Mucosa of rectum (tissue), 2 donors: ENCODE measurements around the gene YPEL1.
"Not testable (repeated sequence)": the region's sequence is repeated elsewhere in the genome, so short reads cannot be mapped to it uniquely, and the experiment has no call there.

Source experiments
- H3K27ac ChIP-seq, 2 donors: one replicate each; pipeline ENCODE4 v1.7.0; 2013; ENCODE audit warnings: inconsistent platforms in 2 of 2, low read depth in 2 of 2, low read length in 2 of 2
- H3K27me3 ChIP-seq, 2 donors: one replicate each; pipeline ENCODE4 v1.7.0; 2013; ENCODE audit warnings: low read length in 2 of 2; ENCODE audit not compliant: control insufficient read depth in 2 of 2, insufficient read depth in 2 of 2
- H3K36me3 ChIP-seq, 2 donors: one replicate each; pipeline ENCODE4 v1.7.0; 2013; ENCODE audit warnings: low read length in 2 of 2; ENCODE audit not compliant: control insufficient read depth in 2 of 2, insufficient read depth in 2 of 2
- H3K4me1 ChIP-seq, 2 donors: one replicate each; pipeline ENCODE4 v1.7.0; 2013; ENCODE audit warnings: low read length in 2 of 2, mild to moderate bottlenecking in 1 of 2; ENCODE audit not compliant: control insufficient read depth in 2 of 2, insufficient read depth in 2 of 2
- H3K4me3 ChIP-seq, 2 donors: one replicate each; pipeline ENCODE4 v1.7.0; 2013; ENCODE audit warnings: low read length in 2 of 2
- H3K9ac ChIP-seq, 2 donors: one replicate each; pipeline ENCODE4 v1.7.0; 2013; ENCODE audit warnings: low read length in 2 of 2, low read depth in 1 of 2, mild to moderate bottlenecking in 1 of 2
- H3K9me3 ChIP-seq, 2 donors: one replicate each; pipeline ENCODE4 v1.7.0; 2013; ENCODE audit warnings: low read length in 2 of 2; ENCODE audit not compliant: control insufficient read depth in 2 of 2
- donor health status: healthy.
- donor health status: Normal muscosa, but diverticular disease.

The YPEL1 gene

DNA sequence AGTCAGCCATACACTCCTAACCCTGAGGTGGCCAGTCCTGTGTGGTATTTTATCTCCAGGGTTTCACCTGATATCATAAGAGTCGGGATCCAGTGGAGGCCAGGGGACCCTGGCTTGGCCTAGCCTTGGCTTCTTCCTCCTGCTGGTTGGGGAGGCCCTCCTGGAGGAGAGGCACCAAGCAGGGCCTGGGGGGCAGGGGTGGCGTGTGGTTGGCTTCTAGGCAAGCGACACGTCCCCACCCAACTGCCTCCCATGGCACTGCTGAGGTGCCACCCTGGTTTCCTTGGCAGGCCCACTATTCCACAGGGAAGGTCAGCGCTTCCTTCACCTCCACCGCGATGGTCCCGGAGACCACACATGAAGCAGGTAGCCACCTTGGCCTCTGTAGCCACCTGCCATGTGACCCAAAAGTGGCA, 49.4 kb downstream of the YPEL1 start:
- Histone ChIP-seq H3K4me3 (no peak overlapping the region), H3K36me3 (peaks cover 53 to 61% of the 10 kb centered on the region in 2 donors), H3K9ac (no peak overlapping the region), H3K27me3 (no peaks in the 10 kb centered on the region), H3K9me3 (no peaks in the 10 kb centered on the region), H3K4me1 (peaks cover 0 to 3% of the 10 kb centered on the region in 2 donors), H3K27ac (no peak overlapping the region)

DNA sequence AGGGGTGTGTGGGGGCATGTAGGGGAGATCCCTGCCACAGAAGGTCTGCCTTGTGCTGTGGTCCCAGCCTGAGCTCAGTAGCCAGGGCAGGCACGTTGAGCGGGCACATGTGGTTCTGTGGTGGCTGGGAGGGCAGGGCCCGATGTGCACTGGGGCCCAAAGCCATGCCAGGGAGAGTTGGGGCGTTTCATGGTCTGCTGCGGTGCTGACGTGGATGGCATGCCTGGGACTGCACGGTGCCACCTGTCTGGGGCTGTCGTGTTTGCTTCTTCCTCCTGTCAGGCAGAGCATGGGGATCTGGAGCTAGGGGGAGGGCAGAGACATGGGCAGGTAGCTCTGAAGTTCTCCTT, 50.5 kb downstream of the YPEL1 start:
- peaks cover 55 to 61% of the 10 kb centered on the region in 2 donors for H3K36me3 ChIP-seq
- peaks cover 0 to 3% of the 10 kb centered on the region in 2 donors for H3K4me1 ChIP-seq
- H3K4me3 ChIP-seq, result no peak overlapping the region
- H3K9ac ChIP-seq, result no peak overlapping the region
- H3K9me3 ChIP-seq, result no peaks in the 10 kb centered on the region
- H3K27me3 ChIP-seq, result no peaks in the 10 kb centered on the region
- no peak overlapping the region for H3K27ac ChIP-seq

DNA sequence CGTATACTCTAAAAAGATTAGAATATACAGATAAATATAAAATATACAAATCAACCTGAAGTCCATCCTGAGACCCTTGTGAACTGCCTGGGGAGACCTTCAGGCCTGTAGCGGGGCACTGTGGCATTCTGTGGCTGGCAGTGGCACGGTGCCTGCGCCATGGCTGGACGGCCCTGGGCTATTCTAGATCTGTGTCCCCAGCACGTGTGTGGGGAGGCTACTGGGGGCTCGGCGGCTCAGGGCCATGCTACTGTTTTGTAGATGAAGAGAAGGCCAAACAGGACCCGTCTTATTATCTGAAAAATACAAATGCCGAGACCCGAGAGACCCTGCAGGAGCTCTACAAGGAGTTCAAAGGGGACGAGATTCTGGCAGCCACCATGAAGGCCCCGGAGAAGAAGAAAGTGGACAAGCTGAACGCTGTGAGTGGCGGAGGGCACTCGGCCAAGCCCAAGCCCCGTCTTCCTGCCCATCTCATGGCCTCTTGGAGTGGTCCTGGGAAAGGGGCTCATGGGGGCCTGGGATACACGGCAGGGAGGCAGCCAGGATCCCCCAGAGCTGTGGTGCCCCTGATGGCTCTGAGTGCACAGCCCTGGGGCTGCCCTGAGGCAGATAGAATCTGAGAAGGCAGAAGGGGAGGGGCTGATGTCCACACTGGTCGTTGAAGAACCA, 51.0 kb downstream of the YPEL1 start:
- H3K4me3 ChIP-seq, result no peak overlapping the region
- H3K27me3 ChIP-seq, result no peaks in the 10 kb centered on the region
- no peaks in the 10 kb centered on the region for H3K4me1 ChIP-seq
- peaks cover 52 to 56% of the 10 kb centered on the region in 2 donors for H3K36me3 ChIP-seq
- H3K9me3 ChIP-seq, result no peaks in the 10 kb centered on the region
- no peak overlapping the region for H3K27ac ChIP-seq
- H3K9ac ChIP-seq, result no peak overlapping the region

DNA sequence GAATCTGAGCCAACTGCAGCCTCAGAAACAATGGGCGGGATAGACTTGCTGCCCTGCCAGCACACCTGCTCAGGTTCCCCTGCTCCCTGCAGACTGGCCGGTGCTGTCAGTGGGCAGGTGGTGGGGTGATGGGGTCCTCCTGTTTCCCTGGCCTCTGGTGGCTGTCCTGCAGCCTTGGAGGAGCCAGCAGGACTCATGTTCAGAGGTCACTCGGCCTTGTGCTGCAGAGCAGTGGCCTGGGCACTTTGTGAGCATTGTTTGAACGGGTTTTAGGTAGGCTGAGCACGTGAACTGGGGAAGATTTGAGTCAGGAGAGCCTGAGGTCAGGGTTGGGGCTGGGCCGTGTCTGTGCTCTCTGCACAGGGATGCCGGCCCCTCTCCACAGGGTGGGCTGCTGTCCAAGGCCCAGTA, 52.2 kb downstream of the YPEL1 start:
- Histone ChIP-seq H3K9ac (no peak overlapping the region), H3K4me3 (no peak overlapping the region), H3K36me3 (peaks cover 45 to 54% of the 10 kb centered on the region in 2 donors), H3K27me3 (no peaks in the 10 kb centered on the region), H3K27ac (no peak overlapping the region), H3K4me1 (no peaks in the 10 kb centered on the region), H3K9me3 (no peaks in the 10 kb centered on the region)

DNA sequence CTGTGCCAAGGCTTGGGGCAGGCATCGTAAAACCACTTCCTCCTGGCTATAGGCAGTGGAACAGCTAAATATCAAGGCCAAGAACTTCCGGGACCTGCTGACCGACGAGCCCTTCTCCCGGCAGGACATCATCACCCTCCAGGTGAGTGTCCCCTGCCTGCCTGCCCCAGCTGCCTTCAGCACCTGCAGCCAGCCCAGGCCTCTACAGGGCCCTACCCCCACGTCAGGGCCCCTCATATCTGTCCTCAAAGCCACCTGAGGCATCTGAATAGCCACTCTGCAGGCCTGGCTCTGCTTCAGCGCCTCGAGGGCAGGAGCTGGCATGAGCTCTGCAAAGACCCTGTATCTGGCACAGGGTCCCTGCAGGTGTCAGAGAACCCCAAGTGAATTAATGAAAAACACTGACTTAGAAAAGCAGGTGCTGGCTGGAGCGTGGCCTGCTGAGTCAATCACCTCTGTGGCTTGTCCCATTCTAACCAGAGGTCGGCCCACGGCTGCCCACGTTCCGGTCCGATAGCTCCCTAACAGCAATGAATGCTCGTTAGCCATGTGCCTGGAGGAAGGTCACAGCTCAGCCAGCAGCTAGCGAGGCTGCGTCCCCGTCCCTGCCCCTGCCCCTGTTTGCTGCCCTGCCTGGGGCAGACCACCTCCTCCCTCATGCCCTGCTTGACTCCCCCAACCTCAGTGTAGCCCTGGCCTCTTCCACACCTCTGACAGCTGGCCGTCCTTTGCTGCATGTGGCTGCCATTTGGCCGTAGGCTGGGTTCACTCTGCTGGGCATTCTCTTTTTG, 53.0 kb downstream of the YPEL1 start:
- Histone ChIP-seq H3K27me3 (no peaks in the 10 kb centered on the region), H3K4me3 (no peak overlapping the region), H3K9ac (no peak overlapping the region)

DNA sequence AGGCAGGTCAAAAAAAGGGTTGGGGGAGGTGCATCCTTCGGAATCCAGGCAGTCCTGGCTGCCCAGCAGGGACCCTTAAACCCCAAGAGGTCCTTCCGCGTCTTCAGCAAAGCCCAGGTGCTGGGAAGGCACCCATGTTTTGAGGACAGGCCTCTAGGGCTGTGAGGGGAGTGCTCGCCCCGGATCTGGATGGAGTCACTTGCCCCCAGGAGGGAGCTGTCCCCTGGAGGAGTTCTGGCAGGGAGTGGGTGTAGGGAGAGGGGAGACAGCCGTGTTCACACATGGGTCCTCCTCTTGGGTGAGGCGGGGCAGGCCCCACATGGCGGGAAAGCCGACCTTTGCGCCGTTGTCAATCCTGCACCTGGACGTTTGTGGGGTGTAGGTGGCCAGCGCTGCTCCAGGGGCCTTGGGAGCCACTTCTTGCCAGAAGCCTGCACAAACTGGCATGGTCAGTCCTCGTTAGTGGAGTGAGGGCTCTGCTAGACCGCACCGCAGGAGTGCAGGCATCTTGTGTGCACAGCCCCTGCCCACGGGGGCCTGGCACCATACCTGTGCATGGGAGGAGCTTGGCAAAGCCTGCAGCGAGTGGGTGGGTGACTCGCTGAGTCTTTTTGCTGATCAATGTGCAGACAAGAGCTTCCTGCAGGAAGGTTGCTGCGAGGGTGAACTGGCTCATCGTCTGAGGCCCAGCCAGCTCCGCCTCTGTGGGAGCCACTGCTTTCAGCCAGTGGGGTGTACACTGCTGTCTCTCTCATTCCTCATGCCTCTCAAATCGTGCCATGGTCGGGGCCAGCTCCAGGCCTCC, 53.8 kb downstream of the YPEL1 start:
- Histone ChIP-seq H3K9ac (no peak overlapping the region), H3K4me1 (no peaks in the 10 kb centered on the region), H3K27ac (no peak overlapping the region), H3K4me3 (no peak overlapping the region), H3K9me3 (no peaks in the 10 kb centered on the region), H3K36me3 (peaks cover 40 to 45% of the 10 kb centered on the region in 2 donors), H3K27me3 (no peaks in the 10 kb centered on the region)

More for the DNA sequence above, 53.0 kb downstream of the YPEL1 start:
- Histone ChIP-seq H3K36me3 (peaks cover 45 to 51% of the 10 kb centered on the region in 2 donors), H3K4me1 (no peaks in the 10 kb centered on the region), H3K9me3 (no peaks in the 10 kb centered on the region), H3K27ac (no peak overlapping the region)

DNA sequence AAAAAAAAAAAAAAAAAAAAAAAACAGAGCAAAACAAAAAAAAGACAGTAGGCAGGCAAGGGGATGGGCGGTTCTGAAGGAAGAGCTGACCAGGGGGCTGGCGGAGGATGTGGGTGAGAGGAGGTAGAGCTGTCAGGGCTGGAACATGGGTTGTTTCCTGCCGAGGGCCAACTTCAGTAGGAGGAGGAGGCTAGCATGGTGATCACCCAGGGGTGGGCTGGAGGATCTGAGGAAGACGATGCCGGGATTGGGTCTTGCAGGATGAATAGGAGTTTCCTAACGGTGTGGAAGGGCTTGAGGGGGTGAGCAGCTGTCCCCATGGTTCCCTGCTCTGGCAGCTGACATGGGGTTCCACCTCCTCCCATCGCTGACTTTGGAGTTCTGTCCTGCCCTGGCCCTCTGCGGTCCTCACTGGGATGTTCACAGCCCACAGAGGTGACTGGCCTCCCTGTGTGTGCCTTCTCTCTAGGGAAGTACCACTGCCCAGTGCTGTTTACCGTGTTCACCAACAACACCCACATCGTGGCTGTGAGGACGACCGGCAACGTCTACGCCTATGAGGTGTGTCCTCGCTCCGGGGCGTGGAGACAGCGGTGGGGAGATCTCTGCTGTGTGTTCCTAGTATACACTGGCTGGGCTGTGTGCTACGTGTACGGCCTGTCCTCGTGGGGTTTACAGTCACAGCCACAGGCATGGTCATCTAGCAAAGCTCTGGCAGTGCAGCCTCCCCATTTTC, 54.6 kb downstream of the YPEL1 start:
- Histone ChIP-seq H3K4me1 (no peaks in the 10 kb centered on the region), H3K9me3 (no peaks in the 10 kb centered on the region), H3K36me3 (peaks cover 34 to 38% of the 10 kb centered on the region in 2 donors), H3K4me3 (no peak overlapping the region), H3K27me3 (no peaks in the 10 kb centered on the region), H3K27ac (no peak overlapping the region), H3K9ac (no peak overlapping the region)

DNA sequence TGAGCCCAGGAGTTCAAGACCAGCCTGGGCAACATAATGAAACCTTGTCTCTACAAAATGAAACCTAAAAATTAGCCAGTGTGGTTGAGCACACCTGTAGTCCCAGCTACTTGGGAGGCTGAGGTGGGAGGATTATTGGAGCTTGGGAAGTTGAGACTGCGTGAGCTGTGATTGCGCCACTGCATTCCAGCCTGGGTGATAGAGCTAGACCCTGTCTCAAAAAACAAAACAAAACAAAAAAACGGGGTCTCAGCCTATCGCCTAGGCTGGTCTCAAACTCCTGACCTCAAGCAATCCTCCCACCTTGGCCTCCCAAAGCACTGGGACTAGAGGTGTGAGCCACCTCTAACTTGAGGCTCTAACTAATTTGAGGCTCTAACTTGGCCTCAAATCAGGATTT, 56.2 kb downstream of the YPEL1 start:
- no peak overlapping the region for H3K27ac ChIP-seq
- peaks cover 38 to 41% of the 10 kb centered on the region in 2 donors for H3K36me3 ChIP-seq
- no peak overlapping the region for H3K4me3 ChIP-seq
- H3K9ac ChIP-seq, result no peak overlapping the region
- H3K4me1 ChIP-seq, result no peaks in the 10 kb centered on the region
- no peaks in the 10 kb centered on the region for H3K27me3 ChIP-seq
- no peaks in the 10 kb centered on the region for H3K9me3 ChIP-seq

DNA sequence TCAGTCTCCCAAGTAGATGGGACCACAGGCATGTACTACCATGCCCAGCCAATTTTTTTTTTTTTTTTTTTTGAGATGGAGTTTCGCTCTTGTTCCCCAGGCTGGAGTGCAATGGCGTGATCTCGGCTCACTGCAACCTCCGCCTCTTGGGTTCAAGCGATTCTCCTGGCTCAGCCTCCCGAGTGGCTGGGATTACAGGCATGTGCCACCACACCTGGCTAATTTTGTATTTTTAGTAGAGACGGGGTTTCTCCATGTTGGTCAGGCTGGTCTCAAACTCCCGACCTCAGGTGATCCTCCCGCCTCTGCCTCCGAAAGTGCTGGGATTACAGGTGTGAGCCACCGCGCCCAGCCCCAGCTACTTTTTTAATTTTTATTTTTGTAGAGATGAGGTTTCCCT, 56.8 kb downstream of the YPEL1 start:
- H3K4me3 ChIP-seq, H3K9ac ChIP-seq, H3K27ac ChIP-seq, H3K27me3 ChIP-seq, H3K9me3 ChIP-seq, H3K4me1 ChIP-seq: not testable (repeated sequence)
- H3K36me3 ChIP-seq, result peaks cover 39 to 46% of the 10 kb centered on the region in 2 donors
